GM19468 (cell line): ENCODE results near the gene USP22.
"Not testable (repeated sequence)": the region's sequence is repeated elsewhere in the genome, so short reads cannot be mapped to it uniquely, and the experiment has no call there.

Experiments
- ATAC-seq: cut with Tn5 transposase; IDR thresholded peaks from one replicate; pipeline ENCODE4 v1.9.1; 2021; ENCODE audit warnings: mild to moderate bottlenecking, moderate library complexity, moderate number of reproducible peaks; ENCODE audit not compliant: unreplicated experiment; ENCODE audit errors: extremely low read depth

USP22 gene

DNA sequence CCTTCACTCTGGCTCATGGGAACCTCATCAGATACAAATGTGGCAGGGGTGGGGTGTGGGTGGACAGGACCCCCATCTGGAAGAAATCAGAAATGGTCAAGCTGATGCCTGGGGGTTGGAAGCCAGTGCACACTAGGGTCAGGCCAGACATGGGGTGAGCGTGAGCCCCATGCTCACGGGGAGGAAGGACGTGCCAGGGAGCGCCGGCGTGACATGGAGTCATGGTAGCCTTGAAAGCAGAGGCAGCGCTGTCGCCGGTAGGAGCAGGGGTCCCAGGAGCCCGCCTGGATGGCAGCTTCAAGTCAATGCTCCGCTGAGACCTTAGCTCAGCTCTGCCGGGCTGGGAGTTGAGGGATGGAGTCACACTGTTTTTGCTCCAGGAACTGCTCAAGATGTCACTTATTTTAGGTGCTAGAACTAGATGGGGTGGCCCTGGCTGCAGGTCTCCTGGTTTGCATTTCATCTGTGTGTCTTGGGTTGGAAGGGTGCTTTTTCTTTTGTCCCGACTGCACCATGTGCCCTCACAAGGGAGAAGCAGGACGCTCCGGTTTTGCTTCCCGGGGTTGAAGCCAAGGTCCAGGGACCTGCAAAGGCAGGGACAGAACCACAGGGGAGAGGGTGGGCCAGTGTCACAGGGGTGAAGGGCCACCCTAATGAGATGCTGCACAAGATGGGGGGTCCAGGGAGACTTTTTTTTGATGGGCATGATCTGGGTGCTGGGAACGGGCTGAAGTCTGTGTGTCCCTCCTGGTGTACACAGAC, 51.4 kb downstream of the USP22 start:
- no peak for ATAC-seq

DNA sequence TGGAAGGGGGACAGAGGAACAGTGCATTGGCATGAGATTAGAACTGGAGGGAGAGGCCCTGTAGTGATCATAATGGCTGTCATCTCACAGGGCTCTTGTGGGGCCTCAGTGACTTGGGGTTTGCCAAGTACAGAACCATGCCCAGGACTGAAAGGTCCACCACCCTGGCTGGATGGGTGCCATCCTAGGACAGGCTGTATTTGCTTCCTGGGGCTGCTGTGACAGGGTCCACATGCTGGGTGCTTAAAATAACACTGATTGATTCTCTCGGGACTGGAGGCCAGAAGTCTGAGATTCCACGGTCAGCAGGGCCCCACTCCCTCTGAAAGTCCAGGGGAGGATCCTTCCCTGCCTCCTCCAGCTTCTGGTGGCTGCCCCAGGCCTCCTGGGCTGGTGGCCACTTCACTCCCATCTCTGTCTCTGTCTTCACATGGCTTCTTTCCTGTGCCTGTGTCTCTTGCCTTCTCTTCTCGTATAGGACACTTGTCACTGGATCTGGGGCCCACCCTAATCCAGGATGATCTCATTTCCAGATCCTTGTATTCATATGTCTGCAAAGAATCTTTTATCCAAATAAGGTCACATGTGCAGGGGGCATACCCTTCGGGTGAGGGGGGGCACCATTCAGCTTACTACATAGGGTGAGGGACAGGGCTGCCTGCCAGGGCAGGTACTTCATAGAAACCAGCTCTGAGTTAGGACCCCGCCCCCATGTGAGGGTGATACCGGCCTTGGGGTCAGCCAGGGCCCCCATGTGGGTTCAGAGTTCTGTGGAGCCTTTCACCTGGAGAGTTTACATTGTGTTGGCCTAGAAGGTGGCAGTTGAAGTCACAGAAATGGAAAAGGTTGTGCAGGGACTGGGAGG, 52.6 kb downstream of the USP22 start:
- ATAC-seq, result no peak

DNA sequence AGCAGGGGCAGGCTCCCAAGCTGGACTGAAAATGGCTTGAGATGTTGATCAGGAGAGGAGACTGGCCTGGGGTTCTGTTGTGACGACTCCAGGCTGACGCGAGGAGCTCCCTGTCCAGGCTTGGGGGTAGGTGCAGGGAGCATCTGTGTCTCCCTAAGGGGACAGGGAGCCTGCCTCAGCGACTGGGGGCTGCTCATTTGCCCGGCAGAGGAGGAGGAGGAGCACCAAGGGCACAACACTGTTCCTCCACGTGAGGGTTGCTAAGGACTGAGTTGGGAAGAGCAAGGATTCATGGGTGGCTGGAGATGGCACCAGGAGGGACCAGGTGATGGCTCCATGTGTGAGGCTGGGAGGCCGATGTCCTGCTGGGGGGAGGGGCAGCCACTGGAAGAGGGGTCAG, 53.3 kb downstream of the USP22 start:
- ATAC-seq, result no peak

DNA sequence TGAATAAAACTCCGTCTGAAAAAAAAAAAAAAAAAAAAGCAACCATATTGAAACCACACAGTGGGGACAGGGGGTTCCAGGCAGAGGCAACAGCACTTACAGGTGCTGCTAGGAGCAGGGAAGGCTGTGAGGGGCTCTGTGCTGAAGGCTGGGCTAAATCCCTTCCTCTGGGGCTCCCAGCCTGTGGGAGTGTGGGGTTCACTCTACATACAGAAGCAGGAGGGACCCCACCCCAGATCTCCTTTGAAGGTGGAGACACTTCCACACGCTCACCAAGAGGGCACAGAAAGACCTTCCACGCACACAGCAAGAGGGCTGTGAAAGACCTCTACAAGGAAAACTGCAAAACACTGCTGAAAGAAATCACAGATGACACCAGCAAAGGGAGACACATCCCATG, 53.9 kb downstream of the USP22 start:
- ATAC-seq, result no peak

- no peak for ATAC-seq
Observed at GRCh38 chr17:20988001-20988636, 54.7 kb downstream of the USP22 start.

- ATAC-seq, result no peak
Observed at GRCh38 chr17:20987511-20987910, 55.3 kb downstream of the USP22 start.

GRCh38 chr17:20986767-20987510, 55.9 kb downstream of the USP22 start:
- no peak for ATAC-seq

DNA sequence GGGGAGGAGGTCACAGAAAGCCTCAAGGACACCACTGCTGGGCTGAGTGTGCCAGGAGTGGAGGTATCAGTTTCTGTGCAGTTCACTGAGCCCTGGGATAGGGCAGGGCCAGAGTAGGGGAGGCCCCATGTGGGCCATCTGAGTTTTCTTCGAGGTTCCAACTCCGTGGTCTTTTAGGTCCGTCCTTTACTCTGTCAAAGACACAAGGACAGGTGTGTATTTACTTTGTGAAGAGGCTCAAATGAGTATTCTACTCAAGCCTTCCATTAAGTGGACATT, 59.5 kb downstream of the USP22 start:
- no peak for ATAC-seq

GRCh38 chr17:20982589-20983358, 60.0 kb downstream of the USP22 start:
- no peak for ATAC-seq

GRCh38 chr17:20981046-20981920, 61.5 kb downstream of the USP22 start:
- no peak for ATAC-seq

- ATAC-seq, result no peak
Observed at GRCh38 chr17:20979792-20980083, 63.1 kb downstream of the USP22 start.

- ATAC-seq, result not testable (repeated sequence)
Observed at GRCh38 chr17:20979007-20979791, 63.6 kb downstream of the USP22 start.

- ATAC-seq, result not testable (repeated sequence)
Observed at GRCh38 chr17:20977609-20978253, 65.1 kb downstream of the USP22 start.

GRCh38 chr17:20975566-20975965, 67.2 kb downstream of the USP22 start:
- ATAC-seq, result no peak

DNA sequence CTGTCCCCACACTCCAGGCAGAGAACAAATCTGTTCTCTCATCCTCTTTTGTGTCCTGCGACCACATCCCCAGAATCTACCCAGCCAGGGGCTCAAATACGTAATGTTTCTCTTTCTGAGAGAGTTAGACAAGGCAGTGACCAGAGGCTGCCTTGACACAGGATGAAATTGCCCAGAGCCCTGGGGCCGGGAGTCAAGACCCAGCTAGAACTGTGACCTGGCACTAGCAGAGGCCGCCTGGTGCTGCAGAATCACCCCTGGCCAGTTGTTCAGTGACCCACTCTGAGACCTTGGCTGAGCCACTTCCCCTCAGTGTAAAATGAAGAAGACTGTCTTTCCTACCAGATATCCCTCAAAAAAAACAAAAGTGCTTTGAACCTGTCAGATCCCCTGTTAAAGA, 72.5 kb downstream of the USP22 start:
- no peak for ATAC-seq

DNA sequence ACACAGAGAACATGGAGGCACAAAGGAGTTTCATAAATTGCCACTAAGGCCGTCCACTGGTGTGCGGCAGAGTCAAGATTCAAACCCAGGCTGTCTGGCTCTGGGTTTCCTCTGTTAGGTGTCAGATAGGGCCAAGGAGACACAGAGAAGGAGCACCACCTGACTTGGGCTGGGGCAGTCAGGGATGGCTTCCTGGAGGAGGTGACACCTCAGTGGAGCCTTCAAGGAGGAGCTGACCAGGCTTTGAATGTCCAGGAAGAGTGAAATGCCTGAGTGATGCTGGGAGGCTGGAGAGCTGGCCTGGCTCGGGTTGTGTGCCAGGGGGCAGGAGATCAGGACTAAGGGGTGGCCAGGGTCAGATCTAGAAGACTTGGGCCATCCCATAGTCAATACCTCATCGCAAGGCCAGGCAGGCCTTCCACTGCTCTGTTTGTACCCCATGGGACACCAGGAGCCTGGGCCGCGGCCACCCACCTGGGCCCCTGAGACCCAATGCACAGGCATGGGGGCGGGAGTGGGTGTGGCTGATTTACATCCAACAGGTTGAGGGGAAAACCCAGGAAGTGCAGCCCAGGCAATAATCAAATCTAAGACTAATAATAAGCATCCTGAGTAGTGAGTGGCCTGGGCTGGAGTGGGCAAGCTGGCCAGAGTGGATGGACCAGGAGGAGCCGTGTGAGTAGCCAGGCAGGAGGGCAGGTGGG, 73.7 kb downstream of the USP22 start:
- ATAC-seq, result no peak

DNA sequence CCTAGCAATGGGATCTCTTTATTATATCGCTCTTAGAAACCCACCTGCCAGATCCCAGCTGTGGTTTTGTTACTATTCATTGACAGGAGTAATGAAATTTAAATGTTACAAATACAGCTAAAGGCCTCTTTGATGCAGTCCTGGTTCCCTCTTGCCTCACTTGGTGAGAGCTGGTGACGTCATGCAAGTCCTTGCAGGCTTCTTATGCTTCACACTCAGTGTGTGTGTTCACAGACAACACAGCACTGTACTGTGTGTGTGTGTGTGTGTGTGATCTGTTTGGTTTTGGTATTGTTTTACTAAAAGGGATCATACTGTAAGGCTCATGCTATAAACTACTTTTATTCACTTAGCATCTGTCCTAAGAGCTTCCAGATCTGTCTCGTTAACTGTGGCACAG, 75.0 kb downstream of the USP22 start:
- ATAC-seq, result no peak
